HG02981 (cell line): ENCODE data around the gene CEP78.
"Not testable (repeated sequence)": the region's sequence is repeated elsewhere in the genome, so short reads cannot be mapped to it uniquely, and the experiment has no call there.

ENCODE experiments used
- ATAC-seq: cut with Tn5 transposase; IDR thresholded peaks from one replicate; pipeline ENCODE4 v1.9.1; 2021; ENCODE audit warnings: mild to moderate bottlenecking, moderate library complexity; ENCODE audit not compliant: unreplicated experiment

The CEP78 gene

GRCh38 chr9:78235256-78235761, 566 bp upstream of the CEP78 start:
- no peak for ATAC-seq

DNA sequence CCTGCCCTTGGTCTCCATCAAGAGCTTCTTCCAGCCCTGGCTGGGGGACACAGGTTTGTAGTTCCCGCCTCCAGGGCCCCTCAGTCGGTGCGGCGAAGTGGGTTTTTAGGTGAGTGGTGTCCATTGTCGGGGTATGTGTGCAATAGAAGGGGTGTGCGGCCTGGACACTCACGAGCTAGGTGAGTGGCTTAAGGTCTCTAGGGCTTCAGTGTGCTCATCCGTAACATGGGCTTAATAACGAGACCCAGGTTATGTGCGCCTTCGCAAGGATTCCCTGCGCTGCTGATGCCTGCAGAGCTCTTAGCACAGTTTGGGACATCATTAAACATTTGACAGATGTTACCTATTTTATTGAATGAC, 656 bp downstream of the CEP78 start:
- ATAC-seq, result peak; percentile 8

DNA sequence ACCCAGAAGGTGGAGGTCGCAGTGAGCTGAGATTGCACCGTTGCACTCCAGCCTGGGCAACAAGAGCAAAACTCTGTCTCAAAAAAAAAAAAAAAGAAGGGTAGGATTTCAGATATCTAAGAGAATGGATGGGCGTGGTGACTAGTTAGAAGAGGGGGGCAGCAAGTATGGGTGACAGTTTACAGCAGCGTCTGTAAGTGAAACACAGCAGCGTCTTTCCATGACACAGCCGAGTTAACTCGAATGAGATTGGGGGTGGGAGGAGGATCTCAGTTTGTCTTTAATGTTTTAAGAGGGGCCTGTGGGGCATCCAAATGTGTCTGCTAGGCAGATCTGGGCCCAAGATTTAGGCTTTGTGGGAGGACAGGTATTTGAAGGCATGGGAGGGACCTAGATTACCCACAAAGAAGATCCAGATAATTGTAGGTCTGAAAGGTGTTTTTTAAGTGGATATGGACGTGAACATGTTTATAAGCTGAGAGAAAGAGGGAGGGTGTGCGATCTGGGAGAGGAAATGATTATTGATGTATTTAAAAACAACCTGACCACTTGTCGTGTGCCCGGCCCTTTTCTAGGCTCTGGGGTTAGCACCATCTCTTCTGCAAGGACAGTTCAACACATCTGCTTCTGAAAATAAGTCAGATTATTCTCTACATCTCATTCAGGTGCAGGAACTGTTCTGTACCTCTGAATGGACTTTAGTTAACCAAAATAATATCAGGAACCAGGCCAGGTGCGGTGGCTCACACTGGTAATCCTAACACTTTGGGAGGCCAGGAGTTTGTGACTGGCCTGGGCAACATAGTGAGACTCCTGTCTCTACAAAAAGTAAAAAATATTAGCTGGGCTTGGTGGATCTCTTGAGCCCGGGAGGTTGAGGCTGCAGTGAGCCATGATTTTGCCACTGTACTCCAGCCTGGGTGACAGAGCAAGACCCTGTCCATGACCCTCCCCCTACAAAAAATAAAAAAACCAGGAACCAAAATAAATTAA, 2.5 kb downstream of the CEP78 start:
- no peak for ATAC-seq

DNA sequence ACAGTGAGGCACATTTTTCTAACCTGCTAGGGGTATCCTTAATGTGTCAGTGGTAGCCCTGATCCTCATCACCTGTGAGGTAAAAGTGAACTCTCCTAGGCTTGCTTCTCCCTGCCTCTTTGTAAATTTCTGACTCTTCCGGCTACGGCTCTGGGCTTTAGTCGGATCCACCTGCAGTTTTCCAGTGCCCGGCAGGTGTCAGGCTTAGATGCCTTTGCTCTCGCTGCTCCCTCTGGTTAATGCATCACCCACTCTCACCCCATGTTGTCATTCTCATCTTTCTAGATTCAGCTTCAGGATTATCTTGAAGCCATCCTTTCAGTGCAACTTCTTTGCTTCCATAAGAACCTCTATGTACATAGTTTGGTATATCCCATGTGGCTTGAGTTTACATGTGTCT, 3.6 kb downstream of the CEP78 start:
- ATAC-seq, result no peak

- ATAC-seq, result no peak
Measured at GRCh38 chr9:78242041-78242440, 6.2 kb downstream of the CEP78 start.

DNA sequence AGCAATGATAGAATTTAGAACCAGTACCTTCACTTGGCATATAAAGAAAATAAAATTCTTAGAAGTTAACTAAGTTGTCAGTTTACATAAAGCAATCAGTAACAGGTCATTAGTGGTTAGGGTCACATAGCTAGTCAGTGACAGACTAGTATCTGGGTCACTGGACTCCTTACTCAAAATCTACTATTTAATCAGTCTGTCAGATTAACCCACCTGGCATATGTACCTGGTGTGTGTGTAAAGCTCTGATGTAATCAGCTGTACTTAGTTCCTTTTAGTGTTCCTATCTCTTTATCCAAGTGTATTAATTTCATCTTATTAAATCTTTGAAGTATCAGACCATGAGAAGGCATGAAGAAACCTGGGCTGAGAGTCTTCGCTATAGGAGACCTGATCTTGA, 7.3 kb downstream of the CEP78 start:
- no peak for ATAC-seq

DNA sequence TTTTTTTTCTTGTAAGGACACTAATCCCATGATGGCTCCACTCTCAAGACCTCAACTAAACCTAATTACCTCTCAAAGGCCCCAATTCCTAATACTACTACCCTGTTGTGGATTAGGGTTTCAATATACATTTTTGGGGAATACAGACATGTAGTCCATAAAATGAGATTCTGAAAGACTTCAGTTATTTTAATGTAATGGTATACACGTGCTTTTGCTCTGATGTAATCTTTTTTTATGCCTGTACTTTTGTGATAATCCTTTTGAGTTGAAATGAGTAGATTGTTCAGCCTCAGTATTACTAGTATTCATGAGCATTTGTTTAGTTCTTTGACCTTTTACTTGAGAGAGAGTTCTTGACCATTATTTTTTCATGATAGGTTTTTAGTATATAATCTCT, 9.5 kb downstream of the CEP78 start:
- no peak for ATAC-seq

DNA sequence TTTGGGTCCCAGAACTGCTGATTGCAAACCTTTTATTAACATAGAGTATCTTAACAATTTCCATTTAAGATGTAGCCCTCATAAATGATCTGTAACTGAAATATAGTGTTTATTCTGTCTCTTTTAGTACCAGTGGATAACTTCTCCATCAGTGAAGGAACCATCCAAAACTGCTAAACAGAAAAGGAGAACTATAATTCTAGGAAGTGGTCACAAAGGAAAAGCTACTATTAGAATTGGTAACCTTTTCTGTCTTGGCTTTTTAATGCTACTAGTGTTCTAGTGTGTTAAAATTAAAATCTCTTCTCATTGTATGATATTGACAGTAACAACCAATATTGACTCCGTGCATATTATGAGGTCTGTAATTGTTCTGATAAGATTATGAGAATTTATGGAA, 12.8 kb downstream of the CEP78 start:
- ATAC-seq, result no peak

GRCh38 chr9:78249542-78249941, 13.7 kb downstream of the CEP78 start:
- ATAC-seq, result no peak

DNA sequence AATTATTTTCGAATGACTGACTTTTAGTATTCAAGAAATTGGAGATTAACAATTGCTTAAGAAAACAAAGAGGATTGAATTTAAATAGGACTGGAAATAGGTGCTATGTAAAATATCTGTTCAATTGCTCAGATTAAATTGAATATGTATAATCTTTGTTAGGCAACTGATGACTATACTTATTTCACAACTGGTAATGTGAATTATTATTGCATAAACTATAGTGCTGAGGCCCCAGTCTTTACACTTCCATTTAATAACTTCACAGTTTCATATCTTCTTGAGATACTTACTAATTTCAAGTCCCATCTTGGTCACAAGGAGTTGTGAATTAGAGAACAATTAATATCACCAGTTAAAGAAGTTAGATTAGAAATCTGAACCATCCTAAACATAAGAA, 16.7 kb downstream of the CEP78 start:
- no peak for ATAC-seq

GRCh38 chr9:78253285-78253684, 17.4 kb downstream of the CEP78 start:
- ATAC-seq, result no peak

- ATAC-seq, result peak; percentile 69
Measured at GRCh38 chr9:78261403-78262001, 25.6 kb downstream of the CEP78 start.

GRCh38 chr9:78262655-78263054, 26.8 kb downstream of the CEP78 start:
- ATAC-seq, result no peak

GRCh38 chr9:78267889-78268288, 32.0 kb downstream of the CEP78 start:
- no peak for ATAC-seq

- ATAC-seq, result no peak
Measured at GRCh38 chr9:78269784-78270183, 33.9 kb downstream of the CEP78 start.

GRCh38 chr9:78272307-78272706, 36.4 kb downstream of the CEP78 start:
- ATAC-seq, result no peak

- no peak for ATAC-seq
Measured at GRCh38 chr9:78273761-78274160, 37.9 kb downstream of the CEP78 start.

DNA sequence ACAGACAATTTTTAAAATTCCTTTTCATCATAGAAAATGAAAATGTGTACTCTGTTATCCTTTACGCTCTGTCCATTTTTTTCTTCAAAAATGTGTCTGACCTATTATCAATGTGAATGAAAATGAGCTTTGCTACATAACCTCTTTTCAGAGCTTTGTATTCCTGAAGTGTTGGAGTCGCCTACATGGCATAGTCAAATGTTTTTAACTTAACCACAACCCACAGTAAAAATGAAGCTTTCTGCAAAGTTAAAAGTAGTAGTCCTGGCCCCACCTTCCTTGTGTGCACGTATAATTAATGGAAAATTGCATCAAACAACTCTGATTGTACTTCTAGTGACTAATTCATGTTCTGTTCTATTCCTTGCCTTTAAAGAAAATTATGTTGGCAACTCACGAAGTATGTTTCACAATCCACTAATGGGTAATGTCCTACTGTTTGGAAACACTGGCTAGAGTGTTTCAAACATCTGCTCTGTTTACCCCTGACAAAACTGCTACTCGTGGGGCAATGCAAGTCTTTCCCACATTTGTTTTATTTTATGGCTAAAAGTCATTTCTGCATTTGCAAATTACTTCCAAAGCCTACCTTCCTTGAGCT, 42.4 kb downstream of the CEP78 start:
- ATAC-seq, result no peak

GRCh38 chr9:78278801-78279200, 42.9 kb downstream of the CEP78 start:
- no peak for ATAC-seq

- no peak for ATAC-seq
Measured at GRCh38 chr9:78280982-78281668, 45.2 kb downstream of the CEP78 start.

- ATAC-seq, result not testable (repeated sequence)
Measured at GRCh38 chr9:78284181-78284580, 48.3 kb downstream of the CEP78 start.
